HG03064 (cell line): ENCODE results near the gene KRTAP22-2.

ENCODE experiments used
- ATAC-seq: cut with Tn5 transposase; IDR thresholded peaks from one replicate; pipeline ENCODE4 v1.9.1; 2021; ENCODE audit warnings: low read depth; ENCODE audit not compliant: unreplicated experiment

The KRTAP22-2 gene

GRCh38 chr21:30563630-30564029 is 26.6 kb downstream of the KRTAP22-2 start:
- ATAC-seq, result no peak

GRCh38 chr21:30563072-30563471 is 27.1 kb downstream of the KRTAP22-2 start:
- ATAC-seq, result no peak

GRCh38 chr21:30561957-30562356 is 28.2 kb downstream of the KRTAP22-2 start:
- no peak for ATAC-seq

GRCh38 chr21:30561264-30561895 is 28.8 kb downstream of the KRTAP22-2 start, which contains the start of gene KRTAP19-7:
TSS of gene KRTAP19-7 (minus strand) at chr21:30561314. CDS start at chr21:30561289, 25 bp downstream.
- no peak for ATAC-seq

GRCh38 chr21:30555095-30555494 is 35.1 kb downstream of the KRTAP22-2 start:
- no peak for ATAC-seq

GRCh38 chr21:30552782-30553181 is 37.4 kb downstream of the KRTAP22-2 start:
- ATAC-seq, result no peak

GRCh38 chr21:30541764-30542163 is 48.4 kb downstream of the KRTAP22-2 start, which contains the start of gene KRTAP19-6:
TSS of gene KRTAP19-6 (minus strand) at chr21:30541864. CDS start at chr21:30541833, 31 bp downstream.
- no peak for ATAC-seq
